Testis (tissue), 3 donors: ENCODE data around the gene CCDC33. TPM values are rescaled to one million over a fixed set of nuclear protein-coding genes. Genes with fewer than 3 reads are reported as not detected.
A peak's percentile ranks its signal among the peaks of the same experiment; 100 is the strongest.

Experiments
- DNase-seq: peaks from one replicate; pipeline ENCODE4 v3.0.0-alpha.2; 2019
- H3K27ac ChIP-seq, 2 donors: fragments of 200-600 bp; sonication (generic); one replicate each; pipeline ENCODE4 v1.5.1; 2019
- H3K27me3 ChIP-seq: fragments of 200-600 bp; sonication (generic); one replicate; pipeline ENCODE4 v1.5.1; 2019
- H3K36me3 ChIP-seq: fragments of 200-600 bp; sonication (generic); one replicate; pipeline ENCODE4 v1.5.1; 2017; ENCODE audit warnings: low read depth; ENCODE audit errors: missing control alignments
- H3K4me1 ChIP-seq: fragments of 200-600 bp; sonication (generic); one replicate; pipeline ENCODE4 v1.5.1; 2019
- H3K4me3 ChIP-seq, 2 donors: fragments of 200-600 bp; sonication (generic); one replicate each; pipeline ENCODE4 v1.5.1; 2017 to 2019
- H3K9me3 ChIP-seq: fragments of 200-600 bp; sonication (generic); one replicate; pipeline ENCODE4 v1.5.1; 2017
- CTCF ChIP-seq, 3 experiments: fragments of 450-650 bp in 2 of 3; fragments of 200-600 bp in 1 of 3; sonication (generic) in 1 of 3; IDR thresholded peaks; one replicate each; pipeline ENCODE4 v1.5.1; 2016 to 2019; ENCODE audit warnings: antibody characterized with exemption in 3 of 3, mild to moderate bottlenecking in 2 of 3, moderate library complexity in 1 of 3
- POLR2A ChIP-seq: fragments of 450-650 bp; IDR thresholded peaks from one replicate; pipeline ENCODE4 v1.6.1; 2017; ENCODE audit warnings: antibody characterized with exemption, mild to moderate bottlenecking, moderate library complexity
- WGBS, 2 donors: methylation state at CpG; one replicate each; pipeline ENCODE4 v1.1.5; 2018; 5-methylcytosine and 5-hydroxymethylcytosine counted together
- intact Hi-C: fragments of 100-400 bp; cut with DNase I; formaldehyde crosslinking; loops from one replicate; pipeline ENCODE4 v1.15.1; 2023; ENCODE audit warnings: low total_unique reads
- polyA plus RNA-seq: library from polyadenylated mRNA; stranded (reverse); fragments of 350-450 nt; fragmentation: Illumina TruSeq; extraction: RNeasy Lipid Tissue Mini Kit (QIAGEN cat#74804); gene quantifications from one replicate; pipeline ENCODE4 v1.2.3, GENCODE V29; 2014; ENCODE audit warnings: low read depth, low replicate concordance; ENCODE audit not compliant: insufficient read depth
- total RNA-seq, 2 donors: library from RNA; depleted of rRNA; stranded (reverse); fragments of >200 nt; gene quantifications; one replicate each; pipeline ENCODE4 v1.2.3, GENCODE V29; 2016

The CCDC33 gene
- total and polyA plus RNA-seq, 3 donors from 2014 or later: 11.6 to 41.3 (median 18.5) TPM

GRCh38 chr15:74318376-74319137 lies 82.4 kb downstream of the CCDC33 start:
- intact Hi-C loops: no loop called here
- TF ChIP-seq CTCF (IDR thresholded peaks at IDR 0.05): no peak
- no peak for TF ChIP-seq POLR2A
- no peaks in the 10 kb centered on the region for H3K36me3 ChIP-seq
- WGBS, 2 donors: 87 to 88% methylated on average over 3 to 6 of the region's 6 CpGs
- no peak for DNase-seq
- H3K27ac ChIP-seq: peak overlapping the region; percentile 15 to 79
- H3K27me3 ChIP-seq: no peaks in the 10 kb centered on the region
- H3K4me3 ChIP-seq: no peak overlapping the region
- no peaks in the 10 kb centered on the region for H3K9me3 ChIP-seq
- peaks cover 41% of the 10 kb centered on the region for H3K4me1 ChIP-seq

- peak overlapping the region in 1 of 2 donors; percentile 68 for H3K27ac ChIP-seq
- intact Hi-C loops: no loop called here
Measured at GRCh38 chr15:74319138-74319460, 83.0 kb downstream of the CCDC33 start.

GRCh38 chr15:74319596-74320351 lies 83.6 kb downstream of the CCDC33 start:
- Histone ChIP-seq H3K27me3 (no peaks in the 10 kb centered on the region), H3K4me3 (no peak overlapping the region), H3K36me3 (no peaks in the 10 kb centered on the region), H3K4me1 (peaks cover 41% of the 10 kb centered on the region), H3K9me3 (no peaks in the 10 kb centered on the region), H3K27ac (peak overlapping the region in 1 of 2 donors; percentile 68)
- DNase-seq: peak; percentile 22
- TF ChIP-seq POLR2A (no peak), CTCF (IDR thresholded peaks at IDR 0.05) (no peak)
- 38 to 44% methylated on average over 8 of the region's 8 CpGs for WGBS, 2 donors
- intact Hi-C loops: no loop called here

More at GRCh38 chr15:74319138-74319460, 83.0 kb downstream of the CCDC33 start:
- H3K4me1 ChIP-seq: peaks cover 41% of the 10 kb centered on the region
- no peaks in the 10 kb centered on the region for H3K36me3 ChIP-seq
- no peaks in the 10 kb centered on the region for H3K27me3 ChIP-seq
- no peak overlapping the region for H3K4me3 ChIP-seq
- DNase-seq: no peak
- no peaks in the 10 kb centered on the region for H3K9me3 ChIP-seq
- no peak for TF ChIP-seq CTCF (IDR thresholded peaks at IDR 0.05)
- TF ChIP-seq POLR2A: no peak
- WGBS, 2 donors: 81 to 89% methylated on average over 5 of the region's 5 CpGs

- Histone ChIP-seq H3K9me3 (no peaks in the 10 kb centered on the region), H3K36me3 (no peaks in the 10 kb centered on the region), H3K27ac (peak overlapping the region in 1 of 2 donors; percentile 68), H3K4me1 (peaks cover 41% of the 10 kb centered on the region), H3K27me3 (no peaks in the 10 kb centered on the region), H3K4me3 (no peak overlapping the region)
- 84 to 88% methylated on average over 8 to 10 of the region's 10 CpGs for WGBS, 2 donors
- no peak for TF ChIP-seq POLR2A
- TF ChIP-seq CTCF (IDR thresholded peaks at IDR 0.05): peak in 2 of 3 experiments; percentile 35 to 38
- peak; percentile 59 for DNase-seq
- intact Hi-C loops: no loop called here
Measured at GRCh38 chr15:74320352-74321247, 84.5 kb downstream of the CCDC33 start.
